ENCODE results near the gene MYO5A.

GRCh38 chr15:52422001-52422400, 106.7 kb downstream of the MYO5A start:
- TF ChIP-seq CTCF (IDR thresholded peaks at IDR 0.05; ENCODE audit: low read depth, low read length) (no peak), MAX (IDR thresholded peaks at IDR 0.05; ENCODE audit: low read depth, low read length) (no peak), MYC (IDR thresholded peaks at IDR 0.05; ENCODE audit: low read depth, low read length) (no peak)

Data from NB4 (cell line).